ENCODE results near the gene PPP2R3A.
A peak's percentile ranks its signal among the peaks of the same experiment; 100 is the strongest.
"Not testable (repeated sequence)": the region's sequence is repeated elsewhere in the genome, so short reads cannot be mapped to it uniquely, and the experiment has no call there.

Gene PPP2R3A, protein sequence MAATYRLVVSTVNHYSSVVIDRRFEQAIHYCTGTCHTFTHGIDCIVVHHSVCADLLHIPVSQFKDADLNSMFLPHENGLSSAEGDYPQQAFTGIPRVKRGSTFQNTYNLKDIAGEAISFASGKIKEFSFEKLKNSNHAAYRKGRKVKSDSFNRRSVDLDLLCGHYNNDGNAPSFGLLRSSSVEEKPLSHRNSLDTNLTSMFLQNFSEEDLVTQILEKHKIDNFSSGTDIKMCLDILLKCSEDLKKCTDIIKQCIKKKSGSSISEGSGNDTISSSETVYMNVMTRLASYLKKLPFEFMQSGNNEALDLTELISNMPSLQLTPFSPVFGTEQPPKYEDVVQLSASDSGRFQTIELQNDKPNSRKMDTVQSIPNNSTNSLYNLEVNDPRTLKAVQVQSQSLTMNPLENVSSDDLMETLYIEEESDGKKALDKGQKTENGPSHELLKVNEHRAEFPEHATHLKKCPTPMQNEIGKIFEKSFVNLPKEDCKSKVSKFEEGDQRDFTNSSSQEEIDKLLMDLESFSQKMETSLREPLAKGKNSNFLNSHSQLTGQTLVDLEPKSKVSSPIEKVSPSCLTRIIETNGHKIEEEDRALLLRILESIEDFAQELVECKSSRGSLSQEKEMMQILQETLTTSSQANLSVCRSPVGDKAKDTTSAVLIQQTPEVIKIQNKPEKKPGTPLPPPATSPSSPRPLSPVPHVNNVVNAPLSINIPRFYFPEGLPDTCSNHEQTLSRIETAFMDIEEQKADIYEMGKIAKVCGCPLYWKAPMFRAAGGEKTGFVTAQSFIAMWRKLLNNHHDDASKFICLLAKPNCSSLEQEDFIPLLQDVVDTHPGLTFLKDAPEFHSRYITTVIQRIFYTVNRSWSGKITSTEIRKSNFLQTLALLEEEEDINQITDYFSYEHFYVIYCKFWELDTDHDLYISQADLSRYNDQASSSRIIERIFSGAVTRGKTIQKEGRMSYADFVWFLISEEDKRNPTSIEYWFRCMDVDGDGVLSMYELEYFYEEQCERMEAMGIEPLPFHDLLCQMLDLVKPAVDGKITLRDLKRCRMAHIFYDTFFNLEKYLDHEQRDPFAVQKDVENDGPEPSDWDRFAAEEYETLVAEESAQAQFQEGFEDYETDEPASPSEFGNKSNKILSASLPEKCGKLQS (N-terminal part only)

DNA sequence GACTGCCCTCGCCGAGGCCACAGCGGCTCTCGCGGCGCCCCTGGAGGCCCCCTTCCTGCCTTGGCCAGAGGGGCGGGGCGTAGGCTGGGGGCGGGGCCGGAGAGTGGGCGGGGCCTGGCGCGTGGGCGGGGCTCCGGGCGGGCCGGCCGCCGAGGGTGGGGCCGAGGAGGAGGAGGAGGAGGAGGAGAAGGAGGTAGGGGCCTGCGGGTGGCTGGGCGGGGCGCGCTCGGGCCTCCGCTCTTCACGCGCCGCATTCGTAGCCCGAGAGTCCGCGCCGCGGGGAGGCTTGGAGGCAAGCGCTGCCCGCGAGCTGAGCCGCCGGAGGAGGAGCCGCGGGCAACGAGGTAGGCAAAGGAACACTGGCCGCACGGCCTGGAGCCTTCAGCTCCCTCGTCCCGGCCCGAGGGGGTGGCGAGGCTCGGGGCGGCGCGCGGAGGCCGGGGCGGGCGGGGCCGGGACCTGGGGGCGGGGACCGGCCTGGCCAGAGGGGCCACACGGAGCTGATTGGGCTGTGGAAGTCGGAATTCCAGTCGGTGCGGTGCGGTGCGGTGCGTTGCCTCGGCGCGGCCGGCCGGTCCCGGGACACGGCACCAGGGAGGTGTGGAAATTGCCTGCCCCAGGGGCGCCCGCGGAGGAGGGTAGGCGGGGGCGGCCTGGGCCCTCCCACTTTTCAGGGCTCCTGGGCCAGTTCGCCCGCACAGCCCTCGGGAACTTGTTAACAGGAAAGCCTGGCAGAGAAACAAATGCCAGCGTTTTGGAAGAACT lies at the start of gene PPP2R3A:
Gene PPP2R3A, plus strand, starts transcription at position 223 of the 765 bp plus-strand sequence. CDS start 35,771 bp downstream, outside the sequence.
- DNase-seq = peak; percentile 89

DNA sequence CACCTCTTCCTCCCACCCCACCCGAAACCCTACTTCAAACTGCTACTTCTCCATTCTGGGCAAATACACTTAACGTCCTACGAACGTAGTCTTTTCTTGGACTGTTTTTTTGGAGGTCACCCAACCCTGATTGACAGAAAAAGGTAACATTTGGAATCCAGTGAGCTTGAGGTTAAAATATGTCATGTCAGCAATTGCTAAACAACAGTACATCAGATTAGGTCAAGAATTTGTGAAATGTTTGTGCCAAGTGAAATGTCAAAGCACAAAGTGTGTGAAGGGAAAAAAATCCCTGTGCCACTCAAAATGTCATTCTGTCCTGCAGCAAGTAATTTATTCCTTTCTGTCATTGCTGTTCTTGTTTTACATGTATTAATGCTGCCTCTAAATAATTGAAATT lies 49.2 kb upstream of the PPP2R3A start:
- no peak for DNase-seq

DNA sequence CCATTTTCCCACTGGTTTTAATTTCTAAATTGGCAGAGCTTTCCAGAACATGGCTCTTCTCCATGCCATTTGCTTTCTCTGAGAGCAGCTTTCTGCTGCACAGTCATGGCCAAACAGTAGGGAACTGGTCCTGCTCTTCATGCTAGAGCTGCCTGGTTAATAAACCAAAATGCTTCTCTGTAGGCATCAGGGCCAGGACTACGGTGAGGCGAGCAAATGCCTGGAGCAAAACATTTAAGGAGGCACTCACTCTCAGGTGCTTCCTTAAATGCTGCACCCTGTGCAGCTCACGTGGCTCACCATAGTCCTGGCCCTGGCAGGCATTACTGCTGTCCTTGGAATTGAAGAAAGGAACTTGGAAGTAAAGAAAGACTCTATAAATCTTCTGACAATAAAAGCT lies 48.5 kb upstream of the PPP2R3A start:
- DNase-seq = no peak

DNA sequence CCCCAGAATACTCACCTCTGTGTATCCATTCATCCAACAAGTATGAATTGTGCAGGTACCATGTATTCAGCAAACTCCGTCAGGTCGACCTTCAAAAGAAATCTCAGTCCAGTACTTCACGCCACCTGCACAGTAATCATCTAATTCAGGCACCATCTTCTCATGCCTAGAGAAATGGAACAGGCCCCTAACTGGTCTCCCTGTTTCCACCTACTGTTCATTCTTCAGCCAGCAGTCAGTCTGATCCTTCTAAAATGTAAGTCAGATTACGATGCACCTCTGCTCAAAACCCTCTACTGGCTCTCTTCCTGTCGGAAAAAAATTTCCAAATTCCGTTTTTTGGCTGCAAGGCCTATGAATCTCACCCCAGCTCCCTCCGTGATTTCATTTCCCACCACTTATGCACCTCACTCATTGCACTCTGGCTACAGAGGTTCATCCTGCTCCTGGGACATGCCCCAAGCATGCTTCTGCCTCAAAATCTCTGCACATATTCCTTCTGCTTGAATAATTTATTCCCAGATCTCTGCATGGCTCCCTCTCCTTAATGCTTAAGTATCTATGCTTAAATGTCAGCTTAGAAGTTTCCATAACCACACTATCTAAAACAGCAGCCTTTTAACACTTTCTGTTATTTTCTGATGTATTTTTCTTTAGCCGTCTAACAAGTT lies 47.5 kb upstream of the PPP2R3A start:
- DNase-seq = no peak

DNA sequence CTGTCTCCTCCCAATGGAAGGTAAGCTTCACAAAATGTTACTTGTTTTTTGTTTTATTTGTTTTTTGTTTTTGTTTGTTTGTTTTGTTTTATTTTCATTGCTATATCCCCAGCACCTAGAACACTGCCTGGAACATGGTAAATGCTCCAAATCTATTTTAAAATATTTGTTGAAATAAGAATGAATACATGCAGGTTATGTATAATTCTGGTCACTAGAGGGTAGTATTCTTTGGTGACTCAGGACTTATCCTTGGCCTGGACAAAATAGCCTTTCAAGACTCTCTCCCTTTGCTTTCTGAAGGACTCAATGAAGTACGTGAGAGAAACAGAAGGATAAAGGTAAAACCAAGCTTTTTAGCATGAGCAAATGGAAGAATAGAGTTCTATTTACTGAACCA lies 46.9 kb upstream of the PPP2R3A start:
- no peak for DNase-seq

DNA sequence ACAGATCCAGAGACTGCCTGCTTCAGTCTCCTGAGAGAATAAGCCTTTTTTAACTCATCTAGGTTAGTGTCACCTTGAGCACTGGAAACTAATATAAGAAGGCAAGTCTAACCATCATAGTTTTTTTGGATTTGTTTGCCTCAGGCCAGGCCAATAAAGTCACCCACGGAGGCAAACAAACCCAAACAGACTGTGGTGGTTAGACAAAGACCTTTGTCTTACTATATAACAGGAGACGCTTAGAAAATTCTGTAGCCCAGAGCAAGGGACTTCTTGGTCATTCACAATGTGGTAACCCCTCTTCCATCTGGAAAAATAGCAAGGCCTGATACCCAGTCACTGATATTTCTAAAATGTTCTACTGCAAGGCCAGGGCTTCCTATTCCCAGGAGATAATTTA lies 45.3 kb upstream of the PPP2R3A start:
- DNase-seq = no peak

DNA sequence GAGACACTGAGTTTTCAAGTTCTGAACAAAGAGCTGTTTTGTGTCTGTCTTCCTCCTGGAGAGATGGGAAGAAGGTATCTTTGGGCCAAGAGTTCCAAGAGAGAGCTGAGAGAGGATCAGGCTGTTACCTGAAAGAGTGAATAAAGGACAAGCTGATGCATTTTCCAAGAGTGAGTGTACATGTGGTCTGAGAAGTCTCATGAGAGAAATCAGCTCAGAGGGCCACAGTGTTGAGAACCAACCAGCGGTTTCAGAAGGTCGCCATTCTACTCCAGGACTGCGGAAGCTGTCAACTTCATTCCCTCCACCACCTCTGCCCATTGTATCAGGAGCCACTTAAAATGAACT lies 42.7 kb upstream of the PPP2R3A start:
- no peak for DNase-seq

DNA sequence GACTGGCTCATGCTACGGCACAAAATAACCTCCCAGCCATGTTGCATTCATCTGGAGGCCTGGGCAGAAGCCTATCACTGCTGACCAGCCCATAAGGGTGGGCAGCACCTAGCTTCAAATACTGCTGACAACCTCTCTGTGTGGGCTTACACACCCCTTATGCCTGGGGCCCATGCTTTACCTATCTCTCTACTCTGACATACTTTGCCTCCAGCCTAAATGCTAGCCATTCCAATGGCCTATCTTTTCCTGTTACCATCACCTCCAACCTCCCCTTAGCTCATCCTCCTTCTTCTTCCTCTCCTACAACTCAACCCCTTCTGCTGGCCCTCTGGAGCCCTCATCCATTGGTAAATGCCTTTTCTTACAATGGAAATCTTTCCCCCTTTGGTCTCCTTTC lies 41.0 kb upstream of the PPP2R3A start:
- no peak for DNase-seq

DNA sequence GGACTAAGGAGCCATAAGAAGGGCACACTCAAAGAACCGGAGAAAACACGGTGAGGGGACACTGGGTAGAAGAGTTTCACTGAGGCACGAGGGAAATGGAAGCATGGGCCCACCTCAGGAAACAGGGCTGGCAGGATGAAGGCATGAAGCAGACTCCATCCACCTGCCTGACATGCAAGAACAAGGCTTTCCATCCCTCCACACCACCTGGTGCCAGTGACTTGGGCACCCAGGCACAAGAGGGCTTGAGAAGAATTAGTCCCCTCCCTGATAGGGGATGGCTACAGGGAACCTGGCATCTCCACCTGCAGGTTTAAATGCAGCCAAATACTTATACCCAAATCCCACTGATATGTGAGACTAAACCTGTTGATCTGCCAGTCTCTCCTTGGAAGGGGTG lies 38.9 kb upstream of the PPP2R3A start:
- no peak for DNase-seq

DNA sequence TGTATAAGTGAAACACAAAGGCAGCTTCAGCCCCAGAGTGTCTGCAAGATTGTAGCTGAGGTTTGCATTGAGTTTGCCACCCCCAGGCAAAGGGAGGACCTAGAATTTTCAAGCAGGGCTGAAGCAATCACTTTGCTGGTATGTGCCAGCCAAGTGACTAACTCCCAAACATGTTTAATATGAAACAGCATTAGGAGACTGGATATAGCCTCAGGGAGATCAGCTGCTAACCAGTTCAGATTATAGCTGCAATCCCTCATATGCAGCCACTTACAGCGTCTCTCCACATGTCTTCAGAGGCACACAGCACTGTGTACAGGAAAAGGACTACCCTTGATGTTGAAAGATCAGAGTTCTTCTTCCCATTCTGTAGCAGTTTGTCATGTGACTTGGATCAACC lies 38.4 kb upstream of the PPP2R3A start:
- no peak for DNase-seq

DNA sequence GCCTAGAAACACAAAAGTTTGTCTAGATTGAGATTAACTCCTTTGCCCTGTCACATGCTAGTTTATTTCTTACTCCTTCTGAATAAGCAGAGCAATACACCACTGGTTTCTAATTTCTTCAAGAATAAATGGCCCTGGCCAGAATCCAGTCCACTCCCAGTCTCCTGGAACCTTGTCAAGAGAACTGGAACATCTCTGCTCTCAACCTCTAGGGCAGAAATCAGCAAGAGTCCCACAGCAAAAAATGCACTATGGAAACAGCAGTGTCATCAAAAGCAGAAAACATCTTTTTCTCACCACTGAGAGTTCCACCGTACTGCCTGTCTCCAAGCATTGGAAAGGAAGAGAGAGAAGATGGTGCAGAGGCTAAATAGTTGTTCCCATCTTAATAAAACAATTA lies 35.9 kb upstream of the PPP2R3A start:
- DNase-seq = no peak

DNA sequence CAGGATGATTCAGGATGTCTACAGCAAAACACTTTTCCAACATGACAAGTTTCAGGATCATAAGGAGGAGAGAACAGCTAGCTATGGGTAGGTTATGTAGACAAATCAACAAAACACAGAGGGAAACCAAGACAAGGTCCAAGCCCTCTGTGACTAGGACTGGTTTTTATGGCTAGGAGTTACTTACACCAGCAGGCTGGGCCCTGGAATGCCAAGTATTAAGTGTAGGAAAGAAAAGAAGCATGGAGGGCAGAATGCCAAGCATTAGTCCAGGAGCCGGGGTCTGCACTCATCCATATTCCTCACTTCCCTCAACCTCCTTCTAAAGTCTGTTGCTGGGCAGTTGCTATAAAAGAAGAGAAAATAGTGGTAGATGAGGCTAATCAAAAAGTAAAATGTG lies 35.3 kb upstream of the PPP2R3A start:
- no peak for DNase-seq

DNA sequence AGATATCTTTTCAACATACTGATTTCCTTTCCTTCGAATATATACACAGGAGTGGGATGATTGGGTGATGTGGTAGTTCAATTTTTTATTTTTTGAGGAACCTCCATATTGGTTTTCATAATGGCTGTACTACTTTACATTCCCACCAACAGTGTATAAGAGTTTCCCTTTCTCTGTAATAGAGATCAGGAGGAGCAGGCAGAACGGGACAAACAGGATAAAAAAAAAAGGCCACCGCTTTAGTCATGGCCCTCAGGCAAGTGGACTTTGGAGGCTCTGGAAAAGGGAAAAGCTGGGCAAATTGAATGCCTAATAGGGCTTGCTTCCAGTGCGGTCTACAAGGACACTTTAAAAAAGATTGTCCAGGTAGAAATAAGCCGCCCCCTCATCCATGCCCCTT lies 30.4 kb upstream of the PPP2R3A start:
- DNase-seq = not testable (repeated sequence)

DNA sequence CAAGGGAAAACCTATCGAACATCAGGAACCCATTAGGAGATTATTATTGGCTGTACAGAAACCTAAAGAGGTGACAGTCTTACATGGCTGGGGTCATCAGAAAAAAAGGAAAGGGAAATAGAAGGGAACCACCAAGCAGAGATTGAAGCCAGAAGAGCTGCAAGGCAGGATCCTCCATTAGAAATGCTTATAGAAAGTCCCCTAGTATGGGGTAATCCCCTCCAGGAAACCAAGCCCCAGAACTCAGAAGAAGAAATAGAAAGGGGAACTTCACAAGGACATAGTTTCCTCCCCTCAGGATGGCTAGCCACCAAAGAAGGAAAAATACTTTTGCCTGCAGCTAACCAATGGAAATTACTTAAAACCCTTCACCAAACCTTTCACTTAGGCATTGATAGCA lies 27.8 kb upstream of the PPP2R3A start:
- not testable (repeated sequence) for DNase-seq

DNA sequence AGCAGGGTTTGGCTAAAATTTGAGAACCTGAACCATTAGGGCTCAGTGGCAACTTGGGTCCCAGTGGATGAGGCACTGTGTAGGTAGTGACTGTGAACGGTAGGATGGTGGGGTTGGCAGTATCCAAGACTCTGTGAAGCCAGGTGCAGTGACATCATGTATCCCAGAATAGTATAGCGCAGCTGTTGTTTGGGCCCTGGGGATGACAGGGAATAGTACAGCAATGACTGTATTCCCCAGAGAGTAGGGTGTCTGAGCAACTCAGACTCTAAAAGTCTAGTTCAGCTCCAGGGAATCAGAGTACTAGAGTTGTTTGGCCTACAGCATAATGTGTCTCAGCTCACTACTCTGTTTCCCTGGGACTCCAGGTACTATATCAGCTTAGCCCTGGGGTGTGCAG lies 20.7 kb upstream of the PPP2R3A start:
- no peak for DNase-seq

DNA sequence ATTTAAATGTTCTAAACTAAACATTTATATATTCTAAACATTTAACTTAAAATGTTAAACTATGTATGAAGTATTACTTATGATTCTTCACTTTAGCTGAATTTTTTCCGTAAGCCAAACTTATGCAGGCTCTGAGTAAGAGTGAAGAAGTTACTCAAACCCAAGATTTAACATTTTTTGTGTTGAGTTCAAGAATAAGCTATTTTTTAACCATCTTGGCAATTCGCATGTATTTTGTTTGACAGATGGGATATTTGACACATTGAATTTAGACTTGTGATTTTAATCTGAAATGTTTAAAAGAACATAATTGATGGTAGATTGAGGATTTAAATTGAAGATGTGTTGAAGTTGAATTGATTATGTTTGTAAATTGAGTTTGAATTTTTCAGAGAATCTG lies 14.6 kb upstream of the PPP2R3A start:
- DNase-seq = no peak

DNA sequence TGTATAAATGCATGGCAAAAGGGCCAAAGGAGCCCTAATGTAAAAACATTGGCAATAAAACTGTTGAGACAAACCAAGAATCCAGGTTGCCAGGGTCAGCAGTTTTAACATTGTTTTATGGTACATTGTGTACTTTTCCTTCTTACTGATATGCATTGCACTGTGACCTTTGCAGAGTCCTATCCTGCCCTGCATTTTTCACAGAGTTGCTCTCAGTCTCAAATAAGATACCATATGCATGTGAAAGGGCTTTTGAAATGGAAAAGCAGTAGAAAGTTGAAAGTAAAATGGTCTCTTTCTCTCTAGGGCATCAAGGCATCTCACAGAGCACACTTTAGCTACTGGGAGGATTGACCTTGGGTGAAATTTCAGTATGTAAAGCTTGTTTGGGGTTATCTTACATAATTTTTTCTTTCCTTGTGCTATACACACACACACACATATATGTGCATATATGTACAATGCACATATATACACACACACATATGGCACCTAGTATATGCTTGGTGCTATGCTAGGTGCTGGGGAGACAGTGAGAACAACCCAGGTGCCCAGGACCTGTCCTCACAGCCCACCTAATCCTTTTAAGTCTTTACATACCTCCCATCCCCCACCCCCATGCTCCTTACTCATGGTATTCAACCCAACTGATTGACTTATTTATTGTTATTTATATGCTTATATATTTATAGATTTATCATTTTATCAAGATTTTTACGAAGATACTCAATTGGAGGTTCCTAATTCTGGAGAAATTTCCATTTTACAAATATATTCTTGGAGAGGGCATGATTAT lies 1.2 kb upstream of the PPP2R3A start:
- no peak for DNase-seq

DNA sequence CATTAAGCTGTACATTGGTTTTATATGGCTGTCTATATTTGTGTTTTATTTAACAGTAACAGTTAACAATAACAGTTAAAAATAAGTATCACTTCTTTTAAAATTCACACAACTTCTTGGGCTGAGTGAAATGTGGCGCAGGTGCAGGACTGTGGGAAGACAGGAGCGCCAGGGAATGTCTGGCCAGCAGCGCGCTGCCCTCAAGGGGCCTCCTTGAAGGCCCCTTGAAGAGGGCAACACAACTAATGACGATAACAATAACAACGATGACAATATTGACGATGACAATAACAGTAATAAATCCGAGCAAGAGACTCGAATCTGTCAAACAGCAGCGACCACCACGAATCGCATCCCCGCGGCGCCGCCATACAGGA lies 411 bp upstream of the PPP2R3A start:
- DNase-seq = no peak

DNA sequence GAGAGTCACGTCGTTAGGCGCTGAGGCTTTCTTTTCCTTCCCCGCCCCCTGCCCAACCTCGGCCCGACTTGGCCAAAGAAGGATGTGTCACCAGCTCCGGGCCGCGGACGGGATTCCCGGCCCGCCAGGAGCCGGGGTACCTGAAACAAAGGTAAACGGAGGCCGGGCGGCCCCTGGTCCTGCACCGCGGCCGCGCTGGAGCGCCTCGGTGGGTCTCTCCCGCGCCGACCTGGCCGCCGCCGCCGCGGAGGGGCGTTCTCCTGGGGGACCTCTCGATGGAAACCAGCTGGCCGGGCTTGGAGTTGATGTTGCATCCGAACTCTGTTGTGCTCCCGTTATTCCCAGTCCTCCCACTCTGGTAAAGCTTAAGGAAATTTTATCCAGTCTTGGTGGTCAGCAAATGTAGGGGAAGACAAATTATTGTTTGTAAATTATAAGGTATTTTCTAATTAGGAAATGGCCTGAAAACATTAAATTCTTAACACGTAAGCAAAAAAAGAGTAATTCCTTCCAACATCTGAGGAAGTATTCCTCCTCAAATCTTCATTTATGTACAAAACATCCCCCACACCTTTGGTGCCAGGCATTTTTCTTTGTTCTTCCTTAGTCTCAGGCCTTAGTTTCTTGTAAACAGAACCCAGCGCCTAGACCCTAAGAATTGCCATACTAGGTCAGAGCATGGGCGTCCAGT lies 888 bp downstream of the PPP2R3A start:
- DNase-seq = no peak

DNA sequence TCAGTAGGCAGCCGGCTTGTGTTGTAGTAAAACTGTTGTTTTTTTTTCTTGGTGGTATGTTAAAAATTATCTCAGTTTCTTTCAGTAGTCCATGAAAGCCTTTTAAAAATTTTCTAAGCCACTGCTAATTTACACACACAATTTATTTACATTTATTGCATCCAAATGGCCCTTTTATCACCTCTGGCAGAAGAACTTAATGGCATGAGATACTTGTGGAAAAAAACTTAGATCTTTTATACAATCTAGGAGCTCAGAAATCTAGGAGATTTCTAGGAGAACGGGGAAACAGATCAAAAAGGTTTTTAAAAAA lies 1.4 kb downstream of the PPP2R3A start:
- no peak for DNase-seq

DNA sequence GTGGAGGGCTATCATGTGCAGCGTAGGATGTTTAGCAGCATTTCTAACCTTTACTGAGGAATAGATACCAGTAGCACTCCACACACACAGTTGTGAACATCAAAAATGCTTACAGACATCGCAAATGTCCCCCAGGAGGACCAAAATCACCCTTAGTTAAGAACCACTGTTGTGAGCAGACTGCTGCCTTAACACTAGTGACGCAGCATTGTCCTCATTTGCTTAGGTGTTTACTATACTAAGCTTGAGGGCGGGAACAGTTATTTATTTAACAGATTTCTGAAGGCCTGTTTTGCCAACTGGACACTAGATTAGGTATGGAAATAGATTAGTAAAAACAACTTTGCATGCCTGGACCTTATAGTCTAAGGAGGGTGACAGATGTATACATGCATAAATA lies 2.3 kb downstream of the PPP2R3A start:
- no peak for DNase-seq
